ENCODE measurements around the gene PTOV1.

GRCh38 chr19:49869484-49870308 lies 18.7 kb downstream of the PTOV1 start:
- TF ChIP-seq MAFK (IDR thresholded peaks at IDR 0.05; ENCODE audit: low read depth, low read length) (no peak), POLR2A (IDR thresholded peaks at IDR 0.05; ENCODE audit: low read depth, low read length) (no peak; the same call in 1 of the 2 replicates)
- TF ChIP-seq, protein P1, sequence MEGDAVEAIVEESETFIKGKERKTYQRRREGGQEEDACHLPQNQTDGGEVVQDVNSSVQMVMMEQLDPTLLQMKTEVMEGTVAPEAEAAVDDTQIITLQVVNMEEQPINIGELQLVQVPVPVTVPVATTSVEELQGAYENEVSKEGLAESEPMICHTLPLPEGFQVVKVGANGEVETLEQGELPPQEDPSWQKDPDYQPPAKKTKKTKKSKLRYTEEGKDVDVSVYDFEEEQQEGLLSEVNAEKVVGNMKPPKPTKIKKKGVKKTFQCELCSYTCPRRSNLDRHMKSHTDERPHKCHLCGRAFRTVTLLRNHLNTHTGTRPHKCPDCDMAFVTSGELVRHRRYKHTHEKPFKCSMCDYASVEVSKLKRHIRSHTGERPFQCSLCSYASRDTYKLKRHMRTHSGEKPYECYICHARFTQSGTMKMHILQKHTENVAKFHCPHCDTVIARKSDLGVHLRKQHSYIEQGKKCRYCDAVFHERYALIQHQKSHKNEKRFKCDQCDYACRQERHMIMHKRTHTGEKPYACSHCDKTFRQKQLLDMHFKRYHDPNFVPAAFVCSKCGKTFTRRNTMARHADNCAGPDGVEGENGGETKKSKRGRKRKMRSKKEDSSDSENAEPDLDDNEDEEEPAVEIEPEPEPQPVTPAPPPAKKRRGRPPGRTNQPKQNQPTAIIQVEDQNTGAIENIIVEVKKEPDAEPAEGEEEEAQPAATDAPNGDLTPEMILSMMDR (conservative IDR thresholded peaks at IDR 0.05; ENCODE audit: low read depth, low read length) = no peak
